Measurements from ENCODE around the gene DMC1.

- TF ChIP-seq ZFP30 (CRISPR knock-in tag; IDR thresholded peaks at IDR 0.05) (no peak), PATZ1 (CRISPR knock-in tag; IDR thresholded peaks at IDR 0.05; ENCODE audit: borderline replicate concordance) (no peak), CREB5 (CRISPR knock-in tag; IDR thresholded peaks at IDR 0.05; ENCODE audit: low read depth) (no peak)
These were observed 80.8 kb downstream of the DMC1 start for GRCh38 chr22:38489142-38489541.
